H1 (cell line): Measurements from ENCODE around the gene VSIG2. TPM values are rescaled to one million over a fixed set of nuclear protein-coding genes. Genes with fewer than 3 reads are reported as not detected.

Source experiments
- CHD1 ChIP-seq: IDR thresholded peaks from 2 replicates; pipeline ENCODE4 v1.6.1; 2012; ENCODE audit warnings: low read depth, low read length, improper control_type of control experiment
- CTBP2 ChIP-seq: IDR thresholded peaks from 2 replicates; pipeline ENCODE4 v1.7.0; 2011; ENCODE audit warnings: borderline replicate concordance, mild to moderate bottlenecking, moderate library complexity, mixed read lengths, low read length; ENCODE audit not compliant: insufficient read depth, insufficient read length
- EZH2 ChIP-seq: fragments of 200-600 bp; sonication (generic); IDR thresholded peaks from 2 replicates; pipeline ENCODE4 v1.7.1; 2012; ENCODE audit warnings: low read depth, mild to moderate bottlenecking, moderate library complexity, low read length, inconsistent platforms; ENCODE audit not compliant: severe bottlenecking
- SUZ12 ChIP-seq: fragments of 200-600 bp; sonication (generic); IDR thresholded peaks from 2 replicates; pipeline ENCODE4 v1.6.1; 2012; ENCODE audit warnings: mild to moderate bottlenecking, inconsistent platforms, low read length, moderate library complexity, mixed read lengths
- polyA plus RNA-seq, 7 experiments: library from polyadenylated mRNA; depleted of rRNA in 3 of 7; stranded (reverse) in 5 of 7; unstranded in 2 of 7; fragments of >200 nt in 5 of 7; fragments of 200-250 nt in 2 of 7; gene quantifications; 1 replicate in 5 of 7; 2 replicates in 1 of 7; 4 replicates in 1 of 7; pipeline versions ENCODE4 v1.2.1 to v1.2.3, GENCODE V29; 2011 to 2013; ENCODE audit warnings: missing spikeins in 2 of 7, mixed read lengths in 2 of 7
- total RNA-seq: library from RNA; stranded (reverse); fragmentation: NEBNext Ultra II Directional; extraction: Animal tissue kit (Norgen Biotek cat#: 25700); gene quantifications from 2 replicates; pipeline ENCODE4 v1.2.1, GENCODE V29; 2021

VSIG2 gene
- total and polyA plus RNA-seq, 2 of the 8 experiments (the other 6 are each of a cell fraction or from before 2014, with no cell fraction given), result 0.18 TPM; not detected in 1

DNA sequence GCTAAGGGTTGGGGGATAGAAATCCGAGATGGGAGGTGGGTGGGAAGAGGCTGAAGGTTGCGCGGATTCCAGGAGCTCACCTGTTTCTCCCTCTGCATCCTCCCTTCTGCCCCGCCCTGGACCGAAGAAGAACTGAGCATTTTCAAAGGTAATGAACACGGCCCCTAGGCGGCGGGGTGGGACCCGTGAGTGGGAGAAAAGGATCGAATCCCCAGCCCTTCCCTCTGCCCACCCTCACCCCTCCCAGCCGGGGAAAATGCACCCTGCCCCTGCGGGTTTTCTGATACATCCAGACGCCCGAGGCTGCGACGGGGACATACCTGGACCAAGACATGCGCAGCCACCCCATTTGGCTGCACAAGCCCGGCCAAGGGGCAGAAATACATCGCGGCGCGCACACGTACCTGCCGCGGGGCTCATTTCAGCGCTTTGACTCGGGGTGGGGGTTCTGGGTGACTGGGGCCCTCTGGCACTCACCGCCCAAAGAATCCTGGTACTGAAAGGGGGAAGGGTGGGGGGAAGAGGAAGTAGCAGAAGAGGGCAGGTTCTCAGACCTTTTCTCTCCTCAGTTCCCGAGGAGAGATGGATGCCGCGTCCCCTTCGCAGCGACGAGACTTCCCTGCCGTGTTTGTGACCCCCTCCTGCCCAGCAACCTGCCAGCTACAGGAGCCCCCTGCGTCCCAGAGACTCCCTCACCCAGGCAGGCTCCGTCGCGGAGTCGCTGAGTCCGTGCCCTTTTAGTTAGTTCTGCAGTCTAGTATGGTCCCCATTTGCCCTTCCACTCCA lies 6.0 kb downstream of the VSIG2 start (continued):
- TF ChIP-seq EZH2 (peak; percentile 9), CTBP2 (no peak), SUZ12 (peak; percentile 29; the same call in 1 of the 2 replicates), CHD1 (no peak)
